GM12878 (cell line): ENCODE data around the gene AFAP1L2. TPM values are rescaled to one million over a fixed set of nuclear protein-coding genes. Genes with fewer than 3 reads are reported as not detected.

ENCODE experiments used
- ATAC-seq: fragments of 200-7000 bp; cut with Tn5 transposase; 3 replicates; pipeline ENCODE4 v1.9.1; 2020; ENCODE audit warnings: mild to moderate bottlenecking, moderate library complexity
- BruUV-seq: library from RNA; stranded (reverse); fragments of 400-500 nt; replicated peaks from 2 replicates; lab custom pipeline; 2021; lab: Mats Ljungman, UMichigan
- CTCF ChIA-PET: fragments of 300-600 bp; sonication (Branson Sonifier 250); formaldehyde crosslinking; extraction: SDS; loops from one replicate; lab custom pipeline; 2021; ENCODE audit warnings: inconsistent platforms; lab: Yijun Ruan, JAX
- POLR2A ChIA-PET: fragments of 350-600 bp; formaldehyde crosslinking; extraction: SDS; loops from one replicate; lab custom pipeline; 2021; ENCODE audit warnings: inconsistent platforms; lab: Charles Lee
- RAD21 ChIA-PET: fragments of 300-600 bp; sonication (Branson Sonifier 250); formaldehyde crosslinking; loops from one replicate; lab custom pipeline; 2023; ENCODE audit warnings: antibody characterized with exemption; ENCODE audit not compliant: unreplicated experiment; lab: Charles Lee
- SMC1A ChIA-PET: fragments of 300-600 bp; sonication (Branson Sonifier 250); formaldehyde crosslinking; loops from one replicate; lab custom pipeline; 2023; ENCODE audit not compliant: unreplicated experiment, uncharacterized antibody; lab: Charles Lee
- DNase-seq: peaks from one replicate; pipeline ENCODE4 v3.0.0-alpha.2; 2011; ENCODE audit warnings: low read depth, low spot score
- FAIRE-seq: peaks from 3 replicates; lab custom pipeline; 2011; peaks lifted over from hg19 to GRCh38; lab: Jason Lieb, UNC
- H2AFZ ChIP-seq: 2 replicates; pipeline ENCODE4 v1.6.0; 2011; ENCODE audit warnings: low read depth, low read length, control low read depth; ENCODE audit not compliant: control insufficient read depth
- H3K27ac ChIP-seq: 2 replicates; pipeline ENCODE4 v1.5.1; 2011; ENCODE audit warnings: control low read depth; ENCODE audit not compliant: control insufficient read depth, insufficient read depth
- H3K27me3 ChIP-seq, 2 experiments: replicated peaks in 1 of 2; 2 replicates each; pipeline versions ENCODE4 v1.6.0 to v1.6.1; 2011; ENCODE audit warnings: low read length in 1 of 2; ENCODE audit not compliant: control insufficient read depth in 2 of 2, insufficient read depth in 2 of 2
- H3K36me3 ChIP-seq, 2 experiments: 2 replicates each; pipeline ENCODE4 v1.5.1; 2011; ENCODE audit warnings: low read length in 1 of 2; ENCODE audit not compliant: control insufficient read depth in 2 of 2, insufficient read depth in 2 of 2
- H3K4me1 ChIP-seq: 2 replicates; pipeline ENCODE4 v1.6.1; 2011; ENCODE audit warnings: mild to moderate bottlenecking, low read length, moderate library complexity, mixed read lengths; ENCODE audit not compliant: control insufficient read depth, insufficient read depth
- H3K4me2 ChIP-seq: 2 replicates; pipeline ENCODE4 v1.6.0; 2011; ENCODE audit warnings: control low read depth; ENCODE audit not compliant: control insufficient read depth, insufficient read depth
- H3K4me3 ChIP-seq: fragments of 200-600 bp; sonication (generic); 2 replicates; pipeline ENCODE4 v1.5.1; 2016
- H3K79me2 ChIP-seq: 2 replicates; pipeline ENCODE4 v1.6.0; 2011; ENCODE audit warnings: low read length; ENCODE audit not compliant: control insufficient read depth, insufficient read depth
- H3K9ac ChIP-seq: 2 replicates; pipeline ENCODE4 v1.8.0; 2011; ENCODE audit warnings: low read length, control low read depth, mixed read lengths; ENCODE audit not compliant: control insufficient read depth, insufficient read depth
- H3K9me3 ChIP-seq: replicated peaks from 3 replicates; pipeline ENCODE4 v1.5.1; 2011; ENCODE audit warnings: mild to moderate bottlenecking, low read length; ENCODE audit not compliant: control insufficient read depth, insufficient read depth
- H4K20me1 ChIP-seq: 2 replicates; pipeline ENCODE4 v1.6.0; 2011; ENCODE audit not compliant: control insufficient read depth, insufficient read depth
- CBX5 ChIP-seq: sonication (generic); IDR thresholded peaks from 2 replicates; pipeline ENCODE4 v1.6.1; 2016; ENCODE audit warnings: low read depth, moderate library complexity, mild to moderate bottlenecking, inconsistent platforms
- FOXK2 ChIP-seq: fragments of 450-650 bp; IDR thresholded peaks from 2 replicates; pipeline ENCODE4 v1.6.1; 2017; ENCODE audit warnings: mild to moderate bottlenecking, moderate library complexity
- GABPA ChIP-seq: IDR thresholded peaks from 2 replicates; pipeline ENCODE4 v1.6.1; 2014; ENCODE audit warnings: antibody characterized with exemption, low read depth, mild to moderate bottlenecking, inconsistent platforms
- HDAC2 ChIP-seq: fragments of 200-600 bp; sonication (generic); IDR thresholded peaks from 2 replicates; pipeline ENCODE4 v1.6.1; 2017
- RUNX3 ChIP-seq: IDR thresholded peaks from 2 replicates; pipeline ENCODE4 v1.6.1; 2012; ENCODE audit warnings: low read length, inconsistent platforms
- SMAD1 ChIP-seq: fragments of 450-650 bp; IDR thresholded peaks from 2 replicates; pipeline ENCODE4 v1.6.1; 2018; ENCODE audit warnings: mild to moderate bottlenecking, low read depth; ENCODE audit not compliant: partially characterized antibody
- TARDBP ChIP-seq: IDR thresholded peaks from 2 replicates; pipeline ENCODE4 v1.6.1; 2016; ENCODE audit warnings: borderline replicate concordance
- ZNF622 ChIP-seq: fragments of 450-650 bp; IDR thresholded peaks from 2 replicates; pipeline ENCODE4 v1.6.1; 2017; ENCODE audit warnings: mild to moderate bottlenecking, inconsistent platforms
- WGBS: methylation state at CpG from one replicate; pipeline ENCODE4 v1.1.6; 2016; ENCODE audit warnings: low lambda C conversion rate; ENCODE audit not compliant: insufficient replicate concordance, insufficient coverage; ENCODE audit errors: missing lambda C conversion rate; 5-methylcytosine and 5-hydroxymethylcytosine counted together
- in situ Hi-C: fragments of 300-500 bp; cut with MboI; formaldehyde crosslinking; loops from 9 replicates; pipeline ENCODE4 v1.14.3; 2018; ENCODE audit warnings: mixed read lengths
- intact Hi-C: fragments of 100-400 bp; cut with micrococcal nuclease; formaldehyde crosslinking; loops from one replicate; pipeline ENCODE4 v1.14.2; 2022; ENCODE audit not compliant: unreplicated experiment
- polyA plus RNA-seq, 11 experiments: library from polyadenylated mRNA; depleted of rRNA in 4 of 11; unstranded in 6 of 11; stranded (reverse) in 5 of 11; fragments of >200 nt; fragmentation: Nextera tagmentation in 4 of 11; fragmentation: Illumina TruSeq in 1 of 11; extraction: Ambion mirVana in 4 of 11; extraction: Trizol in 1 of 11; gene quantifications; 1 replicate in 1 of 11; 2 replicates in 10 of 11; pipeline versions ENCODE4 v1.2.1 to v1.2.3, GENCODE V29; 2011 to 2016; ENCODE audit warnings: inconsistent platforms in 2 of 11, missing spikeins in 2 of 11, low read depth in 1 of 11
- total RNA-seq, 4 experiments: library from RNA; depleted of rRNA in 3 of 4; stranded (reverse); fragments of >200 nt in 3 of 4; fragmentation: Illumina TruSeq in 1 of 4; extraction: Trizol in 1 of 4; gene quantifications; 2 replicates each; pipeline versions ENCODE4 v1.2.1 to v1.2.3, GENCODE V29; 2013 to 2021
- TF ChIP-seq, protein P1 (sequence below): fragments of 450-650 bp; IDR thresholded peaks from 2 replicates; pipeline ENCODE4 v1.6.1; 2017; ENCODE audit warnings: mild to moderate bottlenecking, moderate library complexity
- TF ChIP-seq, protein P2 (sequence below), 3 experiments: IDR thresholded peaks in 2 of 3; conservative IDR thresholded peaks in 1 of 3; 2 replicates each; pipeline ENCODE4 v1.5.1; 2011; ENCODE audit warnings: low read depth in 3 of 3, low read length in 3 of 3, mild to moderate bottlenecking in 3 of 3, control low read depth in 2 of 3, moderate library complexity in 2 of 3, inconsistent platforms in 1 of 3, mixed read lengths in 1 of 3; ENCODE audit not compliant: control insufficient read depth in 2 of 3, insufficient read depth in 1 of 3; ENCODE audit errors: extremely low read depth in 1 of 3

Gene AFAP1L2
- total and polyA plus RNA-seq, 10 of the 15 experiments (the other 5 are each of a cell fraction or from before 2014, with no cell fraction given) = 0.03 to 4.0 (median 0.34) TPM

DNA sequence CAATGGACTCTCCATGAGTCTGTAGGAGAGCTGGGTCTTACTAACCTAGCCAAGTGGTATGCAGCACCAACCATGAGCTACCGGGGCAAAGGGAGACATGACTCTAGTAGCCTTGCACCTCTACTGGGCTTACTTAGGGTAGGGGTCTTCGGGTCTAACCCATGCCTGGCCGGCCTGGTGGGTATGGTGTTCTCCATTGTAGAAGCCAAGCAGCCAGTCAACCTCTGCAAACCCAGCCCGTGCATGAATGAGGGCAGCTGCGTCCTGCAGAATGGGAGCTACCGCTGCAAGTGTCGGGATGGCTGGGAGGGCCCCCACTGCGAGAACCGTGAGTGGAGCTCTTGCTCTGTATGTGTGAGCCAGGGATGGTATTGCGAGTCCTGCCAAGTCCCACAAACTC, 114.3 kb downstream of the AFAP1L2 start:
- POLR2A ChIA-PET = no interaction called here
- Histone ChIP-seq H3K79me2 (no peaks in the 10 kb centered on the region), H2AFZ (no peak overlapping the region), H3K36me3 (no peaks in the 10 kb centered on the region), H3K9me3 (no peaks in the 10 kb centered on the region), H3K9ac (no peak overlapping the region), H3K27ac (no peak overlapping the region), H3K27me3 (no peaks in the 10 kb centered on the region), H3K4me2 (no peak overlapping the region), H3K4me3 (no peak overlapping the region), H4K20me1 (no peaks in the 10 kb centered on the region), H3K4me1 (no peaks in the 10 kb centered on the region)
- RAD21 ChIA-PET = no interaction called here
- intact Hi-C loops = no loop called here
- SMC1A ChIA-PET = interaction anchor here (0.6 to 0.8 kb wide), 3 partner anchors 139 to 182 kb away, joined by 3 read pairs; no protein-coding TSS in a partner anchor
- no TSS peak for BruUV-seq
- TF ChIP-seq RUNX3 (no peak), SMAD1 (no peak), ZNF622 (no peak), TARDBP (no peak), HDAC2 (no peak), GABPA (no peak), CBX5 (no peak), FOXK2 (no peak)
- TF ChIP-seq, protein P1, sequence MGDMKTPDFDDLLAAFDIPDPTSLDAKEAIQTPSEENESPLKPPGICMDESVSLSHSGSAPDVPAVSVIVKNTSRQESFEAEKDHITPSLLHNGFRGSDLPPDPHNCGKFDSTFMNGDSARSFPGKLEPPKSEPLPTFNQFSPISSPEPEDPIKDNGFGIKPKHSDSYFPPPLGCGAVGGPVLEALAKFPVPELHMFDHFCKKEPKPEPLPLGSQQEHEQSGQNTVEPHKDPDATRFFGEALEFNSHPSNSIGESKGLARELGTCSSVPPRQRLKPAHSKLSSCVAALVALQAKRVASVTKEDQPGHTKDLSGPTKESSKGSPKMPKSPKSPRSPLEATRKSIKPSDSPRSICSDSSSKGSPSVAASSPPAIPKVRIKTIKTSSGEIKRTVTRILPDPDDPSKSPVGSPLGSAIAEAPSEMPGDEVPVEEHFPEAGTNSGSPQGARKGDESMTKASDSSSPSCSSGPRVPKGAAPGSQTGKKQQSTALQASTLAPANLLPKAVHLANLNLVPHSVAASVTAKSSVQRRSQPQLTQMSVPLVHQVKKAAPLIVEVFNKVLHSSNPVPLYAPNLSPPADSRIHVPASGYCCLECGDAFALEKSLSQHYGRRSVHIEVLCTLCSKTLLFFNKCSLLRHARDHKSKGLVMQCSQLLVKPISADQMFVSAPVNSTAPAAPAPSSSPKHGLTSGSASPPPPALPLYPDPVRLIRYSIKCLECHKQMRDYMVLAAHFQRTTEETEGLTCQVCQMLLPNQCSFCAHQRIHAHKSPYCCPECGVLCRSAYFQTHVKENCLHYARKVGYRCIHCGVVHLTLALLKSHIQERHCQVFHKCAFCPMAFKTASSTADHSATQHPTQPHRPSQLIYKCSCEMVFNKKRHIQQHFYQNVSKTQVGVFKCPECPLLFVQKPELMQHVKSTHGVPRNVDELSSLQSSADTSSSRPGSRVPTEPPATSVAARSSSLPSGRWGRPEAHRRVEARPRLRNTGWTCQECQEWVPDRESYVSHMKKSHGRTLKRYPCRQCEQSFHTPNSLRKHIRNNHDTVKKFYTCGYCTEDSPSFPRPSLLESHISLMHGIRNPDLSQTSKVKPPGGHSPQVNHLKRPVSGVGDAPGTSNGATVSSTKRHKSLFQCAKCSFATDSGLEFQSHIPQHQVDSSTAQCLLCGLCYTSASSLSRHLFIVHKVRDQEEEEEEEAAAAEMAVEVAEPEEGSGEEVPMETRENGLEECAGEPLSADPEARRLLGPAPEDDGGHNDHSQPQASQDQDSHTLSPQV = no peak
- TF ChIP-seq, protein P2, sequence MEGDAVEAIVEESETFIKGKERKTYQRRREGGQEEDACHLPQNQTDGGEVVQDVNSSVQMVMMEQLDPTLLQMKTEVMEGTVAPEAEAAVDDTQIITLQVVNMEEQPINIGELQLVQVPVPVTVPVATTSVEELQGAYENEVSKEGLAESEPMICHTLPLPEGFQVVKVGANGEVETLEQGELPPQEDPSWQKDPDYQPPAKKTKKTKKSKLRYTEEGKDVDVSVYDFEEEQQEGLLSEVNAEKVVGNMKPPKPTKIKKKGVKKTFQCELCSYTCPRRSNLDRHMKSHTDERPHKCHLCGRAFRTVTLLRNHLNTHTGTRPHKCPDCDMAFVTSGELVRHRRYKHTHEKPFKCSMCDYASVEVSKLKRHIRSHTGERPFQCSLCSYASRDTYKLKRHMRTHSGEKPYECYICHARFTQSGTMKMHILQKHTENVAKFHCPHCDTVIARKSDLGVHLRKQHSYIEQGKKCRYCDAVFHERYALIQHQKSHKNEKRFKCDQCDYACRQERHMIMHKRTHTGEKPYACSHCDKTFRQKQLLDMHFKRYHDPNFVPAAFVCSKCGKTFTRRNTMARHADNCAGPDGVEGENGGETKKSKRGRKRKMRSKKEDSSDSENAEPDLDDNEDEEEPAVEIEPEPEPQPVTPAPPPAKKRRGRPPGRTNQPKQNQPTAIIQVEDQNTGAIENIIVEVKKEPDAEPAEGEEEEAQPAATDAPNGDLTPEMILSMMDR (IDR thresholded peaks at IDR 0.05 in 2 of 3, conservative IDR thresholded peaks at IDR 0.05 in 1 of 3; ENCODE audit: control insufficient read depth in 2 of 3, extremely low read depth in 1 of 3, insufficient read depth in 1 of 3, low read depth in 3 of 3, low read length in 3 of 3) = no peak
- ATAC-seq (no peak), DNase-seq (no peak), FAIRE-seq (no peak)
- in situ Hi-C loops = no loop called here
- WGBS = 53% methylated on average over 10 of the region's 10 CpGs
- CTCF ChIA-PET = interaction anchor here (0.8 to 1.3 kb wide), 4 partner anchors 11 to 34 kb away, joined by 3 to 4 read pairs (median 4); no protein-coding TSS in a partner anchor
